PC-3 (cell line): ENCODE data around the gene TIPARP.

Experiments
- CTCF ChIP-seq: fragments of 300-600 bp; sonication (generic); conservative IDR thresholded peaks from 2 replicates; pipeline ENCODE4 v1.5.1; 2017; ENCODE audit warnings: antibody characterized with exemption, low read depth, mild to moderate bottlenecking, low read length
- EZH2 ChIP-seq: fragments of 300-600 bp; sonication (generic); IDR thresholded peaks from one replicate; pipeline ENCODE4 v1.6.1; 2017; ENCODE audit warnings: antibody characterized with exemption, mild to moderate bottlenecking, low read length; ENCODE audit not compliant: unreplicated experiment
- EZH2phosphoT487 ChIP-seq: fragments of 300-600 bp; sonication (generic); IDR thresholded peaks from 2 replicates; pipeline ENCODE4 v1.6.1; 2018; ENCODE audit warnings: mild to moderate bottlenecking, antibody characterized with exemption, low read length, borderline replicate concordance

- TF ChIP-seq CTCF (no peak), EZH2 (no peak), EZH2phosphoT487 (no peak)
Measured at GRCh38 chr3:156720826-156721225, 46.4 kb downstream of the TIPARP start.
